Neural progenitor cell (in vitro differentiated cells): Measurements from ENCODE around the gene CEP19. TPM values are rescaled to one million over a fixed set of nuclear protein-coding genes. Genes with fewer than 3 reads are reported as not detected.
"Not testable (repeated sequence)": the region's sequence is repeated elsewhere in the genome, so short reads cannot be mapped to it uniquely, and the experiment has no call there.

ENCODE experiments used
- DNase-seq: peaks from one replicate; pipeline ENCODE4 v3.0.0-alpha.2; 2016; ENCODE audit warnings: low spot score
- H2AFZ ChIP-seq: fragments of 200-600 bp; sonication (generic); replicated peaks from 2 replicates; pipeline ENCODE4 v1.6.1; 2016; ENCODE audit warnings: antibody characterized with exemption
- H3F3A ChIP-seq: fragments of 200-600 bp; sonication (generic); 2 replicates; pipeline ENCODE4 v1.6.1; 2016; ENCODE audit warnings: antibody characterized with exemption, low read depth
- H3K27ac ChIP-seq: fragments of 200-600 bp; sonication (generic); 2 replicates; pipeline ENCODE4 v1.5.1; 2016; ENCODE audit warnings: mild to moderate bottlenecking
- H3K27me3 ChIP-seq: fragments of 200-600 bp; sonication (generic); 2 replicates; pipeline ENCODE4 v1.6.1; 2016; ENCODE audit warnings: mild to moderate bottlenecking, moderate library complexity
- H3K36me3 ChIP-seq: fragments of 200-600 bp; sonication (generic); 2 replicates; pipeline ENCODE4 v1.5.1; 2016
- H3K4me1 ChIP-seq: fragments of 200-600 bp; sonication (generic); 2 replicates; pipeline ENCODE4 v1.6.1; 2016; ENCODE audit warnings: mixed run types
- H3K4me2 ChIP-seq: fragments of 200-600 bp; sonication (generic); 2 replicates; pipeline ENCODE4 v1.6.1; 2016
- H3K4me3 ChIP-seq: fragments of 200-600 bp; sonication (generic); 2 replicates; pipeline ENCODE4 v1.5.1; 2016
- H3K79me2 ChIP-seq: fragments of 200-600 bp; sonication (generic); 2 replicates; pipeline ENCODE4 v1.6.1; 2016; ENCODE audit warnings: low read depth
- H3K9ac ChIP-seq: fragments of 200-600 bp; sonication (generic); 2 replicates; pipeline ENCODE4 v1.6.1; 2016
- H3K9me3 ChIP-seq: fragments of 200-600 bp; sonication (generic); 2 replicates; pipeline ENCODE4 v1.5.1; 2016; ENCODE audit warnings: low read depth
- H4K20me1 ChIP-seq: fragments of 200-600 bp; sonication (generic); 2 replicates; pipeline ENCODE4 v1.6.1; 2016; ENCODE audit warnings: low read depth
- H3K27ac Mint-ChIP-seq: 3 replicates; pipeline ENCODE4 v1.8.0; 2021; ENCODE audit warnings: mixed read lengths
- H3K27me3 Mint-ChIP-seq: 2 replicates; pipeline ENCODE4 v1.8.0; 2022; ENCODE audit warnings: low read depth, mild to moderate bottlenecking, inconsistent platforms, moderate library complexity, mixed read lengths; ENCODE audit not compliant: insufficient read depth
- H3K36me3 Mint-ChIP-seq: 3 replicates; pipeline ENCODE4 v1.8.0; 2021; ENCODE audit warnings: mixed read lengths
- H3K4me1 Mint-ChIP-seq: 3 replicates; pipeline ENCODE4 v1.8.0; 2021; ENCODE audit warnings: mixed read lengths
- H3K4me3 Mint-ChIP-seq: 3 replicates; pipeline ENCODE4 v1.8.0; 2021; ENCODE audit warnings: mild to moderate bottlenecking, moderate library complexity, mixed read lengths
- H3K9me3 Mint-ChIP-seq: 3 replicates; pipeline ENCODE4 v1.8.0; 2020; ENCODE audit warnings: mixed read lengths
- CTCF ChIP-seq: fragments of 200-600 bp; sonication (generic); IDR thresholded peaks from 2 replicates; pipeline ENCODE4 v1.5.1; 2017; ENCODE audit warnings: antibody characterized with exemption, mild to moderate bottlenecking
- EZH2 ChIP-seq: fragments of 200-600 bp; sonication (generic); IDR thresholded peaks from 2 replicates; pipeline ENCODE4 v1.6.1; 2017; ENCODE audit warnings: antibody characterized with exemption, mild to moderate bottlenecking, moderate library complexity
- EZH2phosphoT487 ChIP-seq: fragments of 200-600 bp; sonication (generic); IDR thresholded peaks from 2 replicates; pipeline ENCODE4 v1.6.1; 2017; ENCODE audit warnings: antibody characterized with exemption
- total RNA-seq: library from RNA; depleted of rRNA; stranded (reverse); fragments of >200 nt; gene quantifications from 2 replicates; pipeline ENCODE4 v1.2.3, GENCODE V29; 2015; ENCODE audit warnings: low replicate concordance

The CEP19 gene
- total RNA-seq, 1 donor from 2014 or later, result 7.0 TPM

DNA sequence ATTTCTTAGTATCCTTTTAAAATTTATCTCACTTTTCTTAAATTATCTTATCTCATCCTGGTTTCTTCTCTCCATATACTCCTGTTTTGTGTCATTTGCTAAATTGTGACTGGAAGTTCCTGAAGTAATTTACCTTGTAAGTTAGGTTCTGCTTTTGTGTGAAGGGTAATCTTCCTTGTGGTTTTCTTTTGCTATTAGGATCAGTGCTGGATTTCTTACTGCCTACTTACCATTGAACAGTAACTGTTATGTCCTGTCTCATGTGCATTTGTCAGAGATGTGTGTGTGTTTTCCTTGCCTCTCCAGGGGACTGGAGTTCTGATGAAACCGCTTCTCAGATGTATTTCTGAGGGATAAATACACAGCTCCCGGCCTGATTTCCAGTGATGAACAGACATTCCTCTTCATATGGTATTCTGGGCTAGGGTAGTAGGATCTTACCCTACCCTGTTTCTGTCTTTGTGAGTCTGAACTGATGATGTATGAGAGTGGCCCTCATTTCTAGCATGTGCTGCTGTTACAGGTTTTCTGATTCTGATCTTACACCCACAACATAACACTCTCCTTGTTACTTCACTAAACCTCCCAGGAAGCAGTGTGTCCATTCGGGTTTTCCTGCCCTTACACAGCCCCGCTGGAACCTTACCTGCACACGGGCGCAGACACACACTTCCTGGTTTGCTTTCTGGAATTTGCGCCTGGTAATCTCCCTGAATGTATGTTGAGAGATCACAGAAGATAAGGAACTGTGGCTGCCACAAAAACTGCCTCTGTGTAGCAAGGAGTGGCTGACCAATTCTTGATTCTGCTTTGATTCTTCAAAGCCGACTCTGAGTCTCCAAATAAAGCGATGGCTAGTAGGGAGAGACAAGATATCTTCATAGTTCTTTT, 42.3 kb upstream of the CEP19 start:
- Mint-ChIP-seq H3K27me3 (peaks cover 2% of the 10 kb centered on the region), H3K4me1 (no peaks in the 10 kb centered on the region), H3K4me3 (no peak overlapping the region), H3K27ac (no peak overlapping the region), H3K9me3 (peaks cover 54% of the 10 kb centered on the region), H3K36me3 (peaks cover 73% of the 10 kb centered on the region)
- H3K9me3 ChIP-seq, result no peaks in the 10 kb centered on the region
- H3K9ac ChIP-seq, result no peak overlapping the region
- H3K79me2 ChIP-seq, result peaks cover 98% of the 10 kb centered on the region
- H3K4me3 ChIP-seq, result no peak overlapping the region
- TF ChIP-seq EZH2, result no peak
- TF ChIP-seq EZH2phosphoT487, result no peak
- no peak for TF ChIP-seq CTCF
- H3K27ac ChIP-seq, result no peak overlapping the region
- H3K4me2 ChIP-seq, result no peak overlapping the region
- H2AFZ ChIP-seq, result no peak overlapping the region
- DNase-seq, result no peak
- H3K36me3 ChIP-seq, result peaks cover 6% of the 10 kb centered on the region
- peaks cover 60% of the 10 kb centered on the region for H4K20me1 ChIP-seq
- no peaks in the 10 kb centered on the region for H3F3A ChIP-seq
- no peaks in the 10 kb centered on the region for H3K27me3 ChIP-seq
- H3K4me1 ChIP-seq, result no peaks in the 10 kb centered on the region

DNA sequence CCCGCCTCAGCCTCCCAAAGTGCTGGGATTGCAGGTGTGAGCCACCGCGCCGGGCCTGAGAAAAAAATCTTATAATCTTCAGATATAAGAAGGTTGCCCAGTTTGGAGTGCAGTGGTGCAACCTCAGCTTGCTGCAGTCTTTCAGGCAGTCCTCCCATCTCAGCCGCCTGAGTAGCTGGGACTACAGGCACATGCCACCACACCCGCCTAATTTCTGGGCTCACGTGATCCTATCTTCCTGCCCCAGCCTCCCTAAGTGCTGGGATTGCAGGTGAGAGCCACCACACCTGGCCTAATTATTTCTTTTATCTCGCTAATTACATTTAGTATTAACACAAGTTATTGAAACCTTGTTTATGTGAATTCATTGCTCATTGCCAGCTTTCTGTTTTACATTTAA, 41.2 kb upstream of the CEP19 start:
- H4K20me1 ChIP-seq, result peaks cover 69% of the 10 kb centered on the region
- no peaks in the 10 kb centered on the region for H3K4me1 ChIP-seq
- H3K79me2 ChIP-seq, result peaks cover 98% of the 10 kb centered on the region
- H3K9ac ChIP-seq, result no peak overlapping the region
- H2AFZ ChIP-seq, result no peak overlapping the region
- Mint-ChIP-seq H3K36me3 (peaks cover 76% of the 10 kb centered on the region), H3K4me3 (no peak overlapping the region), H3K4me1 (no peaks in the 10 kb centered on the region), H3K27me3 (peaks cover 2% of the 10 kb centered on the region), H3K27ac (no peak overlapping the region), H3K9me3 (peaks cover 58% of the 10 kb centered on the region)
- H3K27ac ChIP-seq, result no peak overlapping the region
- H3K36me3 ChIP-seq, result peaks cover 6% of the 10 kb centered on the region
- no peak overlapping the region for H3K4me2 ChIP-seq
- no peak for TF ChIP-seq CTCF
- TF ChIP-seq EZH2, result no peak
- no peak for TF ChIP-seq EZH2phosphoT487
- DNase-seq, result no peak
- no peaks in the 10 kb centered on the region for H3K9me3 ChIP-seq
- no peaks in the 10 kb centered on the region for H3F3A ChIP-seq
- H3K27me3 ChIP-seq, result no peaks in the 10 kb centered on the region
- no peak overlapping the region for H3K4me3 ChIP-seq

GRCh38 chr3:196749125-196749524, 37.1 kb upstream of the CEP19 start:
- no peak for TF ChIP-seq EZH2
- no peak for TF ChIP-seq CTCF
- no peak for TF ChIP-seq EZH2phosphoT487
- H3K27me3 ChIP-seq, result no peaks in the 10 kb centered on the region
- no peaks in the 10 kb centered on the region for H3K9me3 ChIP-seq
- peaks cover 60% of the 10 kb centered on the region for H3K36me3 Mint-ChIP-seq
- H3K4me1 Mint-ChIP-seq, result no peaks in the 10 kb centered on the region
- peaks cover 98% of the 10 kb centered on the region for H3K79me2 ChIP-seq
- H3K27ac Mint-ChIP-seq, result no peak overlapping the region
- H3K4me3 ChIP-seq, result no peak overlapping the region
- peaks cover 2% of the 10 kb centered on the region for H3K27me3 Mint-ChIP-seq
- no peak overlapping the region for H3K4me3 Mint-ChIP-seq
- no peaks in the 10 kb centered on the region for H3F3A ChIP-seq
- DNase-seq, result no peak
- peaks cover 45% of the 10 kb centered on the region for H3K9me3 Mint-ChIP-seq
- H3K27ac ChIP-seq, result no peak overlapping the region
- H2AFZ ChIP-seq, result no peak overlapping the region
- H3K9ac ChIP-seq, result no peak overlapping the region
- H3K4me1 ChIP-seq, result no peaks in the 10 kb centered on the region
- H4K20me1 ChIP-seq, result peaks cover 56% of the 10 kb centered on the region
- H3K4me2 ChIP-seq, result no peak overlapping the region
- H3K36me3 ChIP-seq, result peaks cover 19% of the 10 kb centered on the region

GRCh38 chr3:196743569-196743968, 31.5 kb upstream of the CEP19 start:
- not testable (repeated sequence) for H3K27ac Mint-ChIP-seq

More at GRCh38 chr3:196743569-196743968, 31.5 kb upstream of the CEP19 start:
- Histone ChIP-seq H3K36me3 (peaks cover 13% of the 10 kb centered on the region), H3K79me2 (peaks cover 87% of the 10 kb centered on the region), H3F3A (peaks cover 20% of the 10 kb centered on the region), H4K20me1 (peaks cover 45% of the 10 kb centered on the region)
- peaks cover 26% of the 10 kb centered on the region for H3K9me3 Mint-ChIP-seq
- H3K27me3 ChIP-seq, H3K27me3 Mint-ChIP-seq, H3K9ac ChIP-seq, H3K9me3 ChIP-seq, H3K4me3 ChIP-seq, H3K4me1 Mint-ChIP-seq, H3K4me3 Mint-ChIP-seq, H3K27ac ChIP-seq, H3K4me1 ChIP-seq, DNase-seq, H2AFZ ChIP-seq, H3K4me2 ChIP-seq: not testable (repeated sequence)
- peaks cover 33% of the 10 kb centered on the region for H3K36me3 Mint-ChIP-seq
